HCT116 (cell line): ENCODE measurements around the gene CHST8.

ENCODE experiments used
- ELF1 ChIP-seq: IDR thresholded peaks from 2 replicates; pipeline ENCODE4 v1.6.1; 2012; ENCODE audit warnings: low read depth, borderline replicate concordance
- EZH2 ChIP-seq: fragments of 200-600 bp; sonication (generic); IDR thresholded peaks from 2 replicates; pipeline ENCODE4 v1.6.1; 2017; ENCODE audit warnings: antibody characterized with exemption, mixed run types
- POLR2A ChIP-seq: IDR thresholded peaks from 2 replicates; pipeline ENCODE4 v1.7.0; 2011; ENCODE audit warnings: borderline replicate concordance; ENCODE audit not compliant: insufficient read depth, insufficient read length; ENCODE audit errors: extremely low read depth
- RAD21 ChIP-seq: IDR thresholded peaks from 2 replicates; pipeline ENCODE4 v1.6.1; 2012; ENCODE audit warnings: low read depth, mild to moderate bottlenecking
- SIN3A ChIP-seq: IDR thresholded peaks from 2 replicates; pipeline ENCODE4 v1.6.1; 2012; ENCODE audit warnings: low read depth
- YY1 ChIP-seq: IDR thresholded peaks from 2 replicates; pipeline ENCODE4 v1.6.1; 2011; ENCODE audit warnings: low read length, low read depth, moderate library complexity, mild to moderate bottlenecking; ENCODE audit not compliant: insufficient replicate concordance; ENCODE audit errors: extremely low read depth
- TF ChIP-seq, protein P1 (sequence below), 3 experiments: fragments of 200-600 bp in 1 of 3; sonication (generic) in 1 of 3; IDR thresholded peaks in 2 of 3; conservative IDR thresholded peaks in 1 of 3; 2 replicates each; pipeline ENCODE4 v1.5.1; 2012 to 2017; ENCODE audit warnings: low read depth in 2 of 3, low read length in 2 of 3, antibody characterized with exemption in 1 of 3, borderline replicate concordance in 1 of 3, control low read depth in 1 of 3, mild to moderate bottlenecking in 1 of 3, mixed read lengths in 1 of 3, mixed run types in 1 of 3, moderate library complexity in 1 of 3; ENCODE audit not compliant: insufficient read depth in 1 of 3
- TF ChIP-seq, protein P2 (sequence below): IDR thresholded peaks from 2 replicates; pipeline ENCODE4 v1.6.1; 2011; ENCODE audit warnings: mild to moderate bottlenecking, low read length, moderate library complexity; ENCODE audit not compliant: insufficient replicate concordance; ENCODE audit errors: extremely low read depth

GRCh38 chr19:33803383-33803782, 181.6 kb downstream of the CHST8 start:
- TF ChIP-seq, protein P1, sequence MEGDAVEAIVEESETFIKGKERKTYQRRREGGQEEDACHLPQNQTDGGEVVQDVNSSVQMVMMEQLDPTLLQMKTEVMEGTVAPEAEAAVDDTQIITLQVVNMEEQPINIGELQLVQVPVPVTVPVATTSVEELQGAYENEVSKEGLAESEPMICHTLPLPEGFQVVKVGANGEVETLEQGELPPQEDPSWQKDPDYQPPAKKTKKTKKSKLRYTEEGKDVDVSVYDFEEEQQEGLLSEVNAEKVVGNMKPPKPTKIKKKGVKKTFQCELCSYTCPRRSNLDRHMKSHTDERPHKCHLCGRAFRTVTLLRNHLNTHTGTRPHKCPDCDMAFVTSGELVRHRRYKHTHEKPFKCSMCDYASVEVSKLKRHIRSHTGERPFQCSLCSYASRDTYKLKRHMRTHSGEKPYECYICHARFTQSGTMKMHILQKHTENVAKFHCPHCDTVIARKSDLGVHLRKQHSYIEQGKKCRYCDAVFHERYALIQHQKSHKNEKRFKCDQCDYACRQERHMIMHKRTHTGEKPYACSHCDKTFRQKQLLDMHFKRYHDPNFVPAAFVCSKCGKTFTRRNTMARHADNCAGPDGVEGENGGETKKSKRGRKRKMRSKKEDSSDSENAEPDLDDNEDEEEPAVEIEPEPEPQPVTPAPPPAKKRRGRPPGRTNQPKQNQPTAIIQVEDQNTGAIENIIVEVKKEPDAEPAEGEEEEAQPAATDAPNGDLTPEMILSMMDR (IDR thresholded peaks at IDR 0.05 in 2 of 3, conservative IDR thresholded peaks at IDR 0.05 in 1 of 3; ENCODE audit: borderline replicate concordance in 1 of 3, insufficient read depth in 1 of 3, low read depth in 2 of 3, low read length in 2 of 3) = no peak
- no peak for TF ChIP-seq RAD21
- TF ChIP-seq YY1 = no peak
- TF ChIP-seq, protein P2, sequence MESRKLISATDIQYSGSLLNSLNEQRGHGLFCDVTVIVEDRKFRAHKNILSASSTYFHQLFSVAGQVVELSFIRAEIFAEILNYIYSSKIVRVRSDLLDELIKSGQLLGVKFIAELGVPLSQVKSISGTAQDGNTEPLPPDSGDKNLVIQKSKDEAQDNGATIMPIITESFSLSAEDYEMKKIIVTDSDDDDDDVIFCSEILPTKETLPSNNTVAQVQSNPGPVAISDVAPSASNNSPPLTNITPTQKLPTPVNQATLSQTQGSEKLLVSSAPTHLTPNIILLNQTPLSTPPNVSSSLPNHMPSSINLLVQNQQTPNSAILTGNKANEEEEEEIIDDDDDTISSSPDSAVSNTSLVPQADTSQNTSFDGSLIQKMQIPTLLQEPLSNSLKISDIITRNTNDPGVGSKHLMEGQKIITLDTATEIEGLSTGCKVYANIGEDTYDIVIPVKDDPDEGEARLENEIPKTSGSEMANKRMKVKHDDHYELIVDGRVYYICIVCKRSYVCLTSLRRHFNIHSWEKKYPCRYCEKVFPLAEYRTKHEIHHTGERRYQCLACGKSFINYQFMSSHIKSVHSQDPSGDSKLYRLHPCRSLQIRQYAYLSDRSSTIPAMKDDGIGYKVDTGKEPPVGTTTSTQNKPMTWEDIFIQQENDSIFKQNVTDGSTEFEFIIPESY = no peak
- TF ChIP-seq POLR2A = no peak
- TF ChIP-seq SIN3A = no peak
- TF ChIP-seq ELF1 = no peak
- TF ChIP-seq EZH2 = no peak
